GM21528 (cell line): ENCODE data around the gene BNIP1.
"Not testable (repeated sequence)": the region's sequence is repeated elsewhere in the genome, so short reads cannot be mapped to it uniquely, and the experiment has no call there.

ENCODE experiments used
- ATAC-seq: cut with Tn5 transposase; IDR thresholded peaks from one replicate; pipeline ENCODE4 v1.9.1; 2021; ENCODE audit warnings: mild to moderate bottlenecking, moderate library complexity; ENCODE audit not compliant: unreplicated experiment, low FRiP score

BNIP1 gene, protein sequence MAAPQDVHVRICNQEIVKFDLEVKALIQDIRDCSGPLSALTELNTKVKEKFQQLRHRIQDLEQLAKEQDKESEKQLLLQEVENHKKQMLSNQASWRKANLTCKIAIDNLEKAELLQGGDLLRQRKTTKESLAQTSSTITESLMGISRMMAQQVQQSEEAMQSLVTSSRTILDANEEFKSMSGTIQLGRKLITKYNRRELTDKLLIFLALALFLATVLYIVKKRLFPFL

DNA sequence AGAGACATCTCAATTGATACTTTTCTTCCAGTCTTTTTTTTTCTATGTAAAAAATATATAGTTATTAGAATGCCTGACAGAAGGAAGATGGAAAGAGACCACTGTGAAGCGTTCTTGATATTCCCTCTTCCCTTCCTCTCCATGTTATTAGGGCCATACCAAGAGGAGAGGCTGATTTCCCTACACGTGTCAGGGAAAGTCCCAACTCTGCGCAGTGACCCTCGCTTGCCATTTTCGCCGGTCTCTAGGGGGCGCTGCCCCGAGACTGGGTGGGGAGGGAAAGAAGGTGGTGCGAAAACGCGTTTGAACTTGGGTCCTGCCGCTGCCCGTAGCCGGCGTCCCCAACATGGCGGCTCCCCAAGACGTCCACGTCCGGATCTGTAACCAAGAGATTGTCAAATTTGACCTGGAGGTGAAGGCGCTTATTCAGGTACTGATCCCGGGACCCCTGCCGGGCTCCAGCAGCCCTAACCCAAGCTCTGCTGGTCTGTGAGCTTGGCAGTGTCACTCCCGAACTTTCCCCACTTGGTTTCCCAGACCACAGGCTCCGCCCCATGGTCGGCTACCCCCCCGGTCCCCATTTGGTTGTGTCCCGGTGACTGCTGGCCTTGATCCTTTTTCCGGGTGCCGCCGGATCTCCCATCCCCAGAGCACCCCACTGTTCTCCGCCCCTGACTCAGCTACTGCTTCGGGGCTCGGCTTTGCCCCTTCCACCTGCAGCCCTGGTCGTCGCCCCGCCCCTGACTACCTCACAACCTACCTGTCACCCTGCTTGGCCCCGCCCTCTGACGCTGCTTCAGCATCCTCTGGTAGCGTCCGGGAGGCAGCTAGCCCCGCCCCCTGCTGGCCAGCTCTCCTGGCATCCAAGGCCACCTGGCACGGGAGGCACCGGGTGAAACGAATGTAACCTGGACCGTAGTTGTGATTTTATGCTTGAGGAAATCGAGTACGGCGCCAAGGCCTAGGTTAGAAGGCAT lies at the start of gene BNIP1:
BNIP1 (plus strand) TSS at position 332 of the 977 bp plus-strand sequence; CDS start at position 347, 15 bp downstream.
- peak; percentile 92 for ATAC-seq

DNA sequence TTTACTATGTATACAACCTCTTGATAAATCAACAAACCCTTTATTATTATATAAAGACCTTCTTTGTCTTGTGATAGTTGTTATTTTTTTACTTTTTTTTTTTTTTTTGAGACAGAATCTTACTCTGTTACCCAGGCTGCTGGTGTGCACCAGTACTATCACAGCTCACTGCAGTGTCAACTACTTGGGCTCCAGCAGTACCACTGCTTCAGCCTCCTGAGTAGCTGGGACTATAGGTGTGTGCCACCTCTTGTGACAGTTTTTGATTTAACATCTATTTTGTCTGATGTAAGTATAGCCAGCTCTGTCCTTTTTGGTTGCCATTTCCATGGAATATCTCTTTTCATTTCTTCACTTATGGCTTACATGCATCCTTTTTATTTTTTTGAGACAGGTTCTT lies 45.5 kb upstream of the BNIP1 start:
- no peak for ATAC-seq

DNA sequence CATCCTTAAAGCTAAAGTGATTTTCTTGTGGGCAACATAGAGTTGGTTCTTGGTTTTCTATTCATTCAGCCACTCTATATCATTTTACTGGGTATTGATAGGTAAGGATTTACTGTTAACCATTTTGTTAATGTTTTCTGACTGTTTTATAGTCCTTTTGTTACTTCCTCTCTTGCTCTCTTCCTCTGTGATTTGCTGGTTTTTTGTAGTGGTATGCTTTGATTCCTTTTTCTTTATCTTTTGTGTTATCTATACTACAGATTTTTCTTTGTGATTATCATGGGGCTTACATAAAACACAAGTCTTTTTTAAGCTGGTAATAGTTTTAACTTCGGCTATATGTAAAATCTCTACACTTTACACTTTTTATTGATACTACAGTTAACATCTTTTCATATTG lies 44.9 kb upstream of the BNIP1 start:
- ATAC-seq: no peak

DNA sequence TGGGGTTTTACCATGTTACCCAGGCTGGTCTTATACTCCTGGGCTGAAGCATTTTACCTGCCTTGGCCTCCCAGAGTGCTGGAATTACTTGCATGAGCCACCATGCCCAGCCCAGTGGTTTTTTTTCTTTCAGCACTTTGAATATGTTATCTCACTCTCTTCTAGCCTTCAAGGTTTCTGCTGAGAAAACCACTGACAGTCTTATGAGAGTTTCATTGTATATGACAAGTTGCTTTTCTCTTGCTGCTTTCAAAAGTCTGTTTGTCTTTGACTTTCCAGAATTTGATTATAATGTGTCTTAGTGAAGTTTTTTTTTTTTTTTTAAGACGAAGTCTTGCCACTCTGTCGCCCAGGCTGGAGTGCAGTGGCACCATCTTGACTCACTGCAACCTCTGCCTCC lies 43.1 kb upstream of the BNIP1 start:
- ATAC-seq: no peak

DNA sequence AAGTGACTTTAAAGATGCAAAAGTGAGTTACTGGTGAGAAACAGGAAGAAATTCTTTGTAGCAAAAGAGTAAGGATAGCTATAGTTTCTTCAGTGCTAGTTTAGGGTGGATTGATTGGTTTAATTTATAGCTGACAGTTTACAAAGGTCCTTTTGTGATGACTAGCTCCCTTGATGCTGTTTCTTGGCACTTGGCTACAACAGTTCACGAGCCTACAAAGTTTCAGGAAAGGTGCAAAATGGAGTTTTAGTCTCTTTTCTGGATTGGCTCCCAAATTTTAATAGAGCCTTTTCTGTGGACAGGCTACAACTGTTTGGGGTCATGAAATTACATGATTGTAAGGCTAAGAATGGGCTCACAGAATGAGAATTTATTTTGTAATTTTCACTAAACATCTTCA lies 40.9 kb upstream of the BNIP1 start:
- no peak for ATAC-seq

DNA sequence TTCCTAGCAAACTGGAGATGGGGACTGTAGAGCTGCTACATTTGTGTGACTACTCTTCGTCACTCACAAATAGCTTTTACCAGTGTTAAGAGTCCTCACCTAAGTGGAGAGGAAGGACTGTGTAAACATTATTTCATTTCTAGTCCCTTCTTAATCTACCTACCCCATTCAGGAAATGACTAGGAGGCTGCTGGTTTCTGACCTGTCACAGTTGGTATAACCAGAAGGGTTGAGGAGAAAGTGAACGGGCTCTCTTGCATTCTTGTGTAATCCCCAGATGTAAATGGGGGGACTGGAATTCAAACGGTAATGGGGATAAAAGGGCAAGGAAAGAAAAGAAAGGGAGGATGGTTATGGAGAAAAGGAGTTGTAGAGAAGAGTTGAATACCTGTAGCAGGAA lies 35.4 kb upstream of the BNIP1 start:
- ATAC-seq: no peak

DNA sequence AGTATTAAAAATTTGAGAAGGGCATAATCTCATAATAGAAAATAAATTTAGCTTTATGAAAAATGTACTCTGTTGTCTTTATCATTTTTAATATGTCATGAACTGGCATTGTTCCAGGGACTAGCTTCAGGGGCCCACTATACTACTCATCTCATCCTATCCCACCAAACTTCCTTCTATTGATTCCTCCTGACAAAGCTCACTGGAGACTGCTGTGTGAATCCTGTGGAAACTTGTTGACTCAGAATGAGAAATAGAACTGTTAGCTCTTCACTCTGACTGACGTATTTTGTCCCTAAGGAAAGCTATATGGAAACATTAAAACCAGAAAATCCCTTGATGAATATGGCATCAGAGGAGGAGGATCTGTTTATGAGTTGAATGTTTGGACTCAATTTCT lies 29.8 kb upstream of the BNIP1 start:
- no peak for ATAC-seq

DNA sequence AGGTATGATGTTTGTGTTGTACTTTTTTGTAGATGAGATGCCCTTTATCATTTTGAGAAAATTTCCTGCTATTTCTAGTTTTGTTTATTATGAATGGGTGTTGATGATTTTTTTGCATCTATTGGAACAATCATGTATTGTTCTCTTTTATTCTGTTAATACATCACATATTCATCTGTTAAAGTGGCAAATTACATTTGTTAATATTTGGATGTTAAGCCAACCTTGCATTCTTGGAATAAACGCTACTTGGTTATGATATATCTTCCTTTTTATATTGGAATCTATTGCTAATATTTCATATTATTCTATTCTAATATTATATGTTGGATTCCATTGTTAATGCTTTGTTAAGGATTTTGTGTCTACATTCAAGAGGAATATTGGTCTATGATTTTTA lies 24.6 kb upstream of the BNIP1 start:
- ATAC-seq: no peak

DNA sequence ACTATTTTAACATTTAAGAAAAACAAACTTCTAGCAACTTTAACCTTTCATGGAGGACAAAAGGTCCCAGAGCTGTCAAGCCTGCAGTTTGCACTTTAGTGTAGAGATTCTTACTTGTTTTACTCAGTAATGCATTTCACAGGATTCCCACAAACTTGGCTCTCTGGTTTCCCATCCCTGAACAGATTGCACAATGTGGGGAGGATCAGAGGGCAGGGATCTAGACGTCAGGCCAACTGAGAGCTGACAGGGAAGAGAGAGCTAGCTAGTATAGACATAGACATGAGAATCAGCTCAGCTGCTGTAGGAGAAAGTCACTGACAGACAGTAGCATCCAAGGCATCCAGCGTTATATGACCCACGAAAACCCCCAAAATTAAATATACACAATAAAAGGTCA lies 20.9 kb upstream of the BNIP1 start:
- no peak for ATAC-seq

DNA sequence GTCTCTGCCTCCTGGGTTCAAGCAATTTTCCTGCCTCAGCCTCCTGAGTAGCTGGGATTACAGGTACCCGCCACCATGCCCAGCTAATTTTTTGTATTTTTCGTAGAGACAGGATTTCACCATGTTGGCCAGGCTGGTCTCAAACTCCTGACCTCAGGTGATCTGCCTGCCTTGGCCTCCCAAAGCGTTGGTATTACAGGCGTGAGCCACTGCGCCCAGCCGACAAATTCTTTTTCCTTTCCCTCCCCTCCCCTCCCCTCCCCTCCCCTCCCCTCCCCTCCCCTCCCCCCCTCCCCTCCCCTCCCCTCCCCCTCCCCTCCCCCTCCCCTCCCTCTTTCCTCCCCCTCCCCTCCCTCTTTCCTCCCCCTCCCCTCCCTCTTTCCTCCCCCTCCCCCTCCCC lies 12.2 kb upstream of the BNIP1 start:
- ATAC-seq: not testable (repeated sequence)

DNA sequence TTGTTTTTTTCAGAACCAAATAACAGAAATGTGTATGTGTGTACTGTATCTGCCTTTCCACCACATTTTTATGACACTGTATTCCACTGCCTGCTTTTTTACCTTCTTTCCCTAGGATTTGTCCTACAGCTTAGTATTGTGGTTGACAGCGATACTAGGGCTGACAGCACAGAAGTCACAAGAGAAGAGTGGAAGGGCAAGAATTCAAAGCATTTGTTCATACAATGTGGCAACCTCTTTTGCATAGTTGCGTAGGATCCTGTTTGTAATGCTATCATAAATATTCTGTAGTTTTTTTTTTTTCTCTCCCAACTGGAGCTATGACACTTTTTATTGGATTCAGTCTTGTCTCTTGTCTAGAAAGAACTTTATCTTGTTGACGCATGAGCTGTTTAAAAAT lies 5.6 kb upstream of the BNIP1 start:
- no peak for ATAC-seq

DNA sequence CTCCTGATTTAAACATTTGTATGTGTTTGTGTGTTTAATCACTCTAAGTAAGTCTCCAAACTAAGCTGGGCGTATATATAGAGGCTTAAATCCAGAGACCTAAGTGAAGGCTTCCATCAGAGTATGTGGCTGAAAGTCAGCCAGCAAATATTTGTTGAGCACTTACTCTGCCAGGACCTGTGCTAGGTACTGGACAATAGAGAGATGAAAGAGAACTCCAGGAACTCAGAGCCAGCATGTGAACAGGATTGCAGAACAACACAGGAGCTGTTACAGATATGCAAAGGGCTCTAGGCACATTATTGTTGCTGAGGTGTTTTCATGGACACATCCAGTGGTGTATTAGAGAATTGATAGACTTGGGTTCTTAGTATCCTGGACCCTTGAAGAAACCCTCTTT lies 4.7 kb upstream of the BNIP1 start:
- ATAC-seq: no peak

DNA sequence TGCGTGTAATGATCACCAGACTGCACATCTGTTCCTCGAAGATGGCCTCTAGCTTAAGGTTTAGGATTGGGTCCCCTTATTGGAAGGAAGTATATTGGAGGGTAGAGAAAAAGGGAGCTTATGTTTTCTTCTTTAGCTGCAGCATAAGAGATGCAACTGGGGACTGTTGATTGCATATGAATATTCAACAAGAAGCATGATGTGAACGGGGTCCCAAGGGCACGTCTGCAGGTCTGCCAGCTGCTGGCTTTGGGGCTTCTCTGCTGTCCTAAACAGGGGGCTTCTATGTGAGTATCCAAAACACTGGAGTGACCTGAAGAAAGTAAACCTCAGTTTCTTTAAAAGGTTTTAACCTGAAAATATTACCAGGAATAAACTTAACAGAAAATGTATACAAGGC lies 3.6 kb upstream of the BNIP1 start:
- no peak for ATAC-seq

DNA sequence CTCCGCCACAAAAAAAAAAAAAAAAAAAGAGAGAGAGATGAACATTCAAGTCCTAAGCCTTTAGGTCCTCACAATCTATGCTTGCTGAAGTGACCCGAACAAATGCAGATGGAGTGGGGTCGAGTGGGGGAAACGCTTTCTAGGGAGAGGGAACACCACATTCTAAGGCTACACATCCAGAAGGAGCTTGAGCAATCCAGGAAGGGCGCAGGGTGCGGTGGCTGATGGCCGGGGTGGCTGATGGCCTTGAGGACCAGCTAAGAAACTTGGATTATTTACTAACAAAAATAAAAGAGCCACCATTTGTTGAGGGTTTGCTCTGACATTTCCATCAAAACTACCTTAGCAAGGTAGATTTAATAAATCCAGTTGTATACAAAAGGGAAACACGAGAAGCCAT lies 764 bp upstream of the BNIP1 start:
- no peak for ATAC-seq

DNA sequence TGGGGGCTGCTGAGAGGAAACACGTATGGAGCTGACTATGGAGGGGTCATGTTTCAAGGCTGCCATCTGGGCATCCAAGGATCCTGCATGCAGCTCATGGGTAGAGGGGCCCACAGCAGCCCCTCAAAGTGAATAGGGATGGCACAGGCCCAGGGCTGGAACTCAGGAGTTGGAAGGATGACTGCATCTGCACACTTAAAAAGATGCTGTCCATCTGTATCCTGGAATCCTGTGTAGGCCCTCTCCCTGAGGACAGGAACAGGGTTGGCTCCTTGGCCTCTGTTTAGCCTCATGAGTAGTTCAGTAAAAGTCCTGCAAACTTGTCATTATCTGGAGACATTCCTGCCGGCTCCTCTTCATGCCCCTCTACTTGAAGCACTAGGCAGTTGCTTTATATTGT lies 4.0 kb downstream of the BNIP1 start:
- no peak for ATAC-seq

DNA sequence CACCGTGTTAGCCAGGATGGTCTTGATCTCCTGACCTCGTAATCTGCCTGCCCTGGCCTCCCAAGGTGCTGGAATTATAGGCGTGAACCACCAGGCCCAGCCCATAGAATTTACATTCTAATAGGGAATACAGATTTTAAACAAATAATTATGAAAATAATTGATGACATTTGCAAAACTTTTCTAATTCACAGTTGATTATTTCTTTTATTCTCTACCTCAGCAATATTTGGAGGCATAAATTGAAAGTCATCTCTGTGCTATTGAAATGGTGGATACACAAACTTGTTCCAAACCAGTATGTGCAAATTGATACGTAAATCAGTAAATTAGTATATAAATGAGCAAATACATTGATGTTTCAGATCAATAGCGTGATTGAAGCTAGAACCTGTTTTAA lies 8.2 kb downstream of the BNIP1 start:
- no peak for ATAC-seq

DNA sequence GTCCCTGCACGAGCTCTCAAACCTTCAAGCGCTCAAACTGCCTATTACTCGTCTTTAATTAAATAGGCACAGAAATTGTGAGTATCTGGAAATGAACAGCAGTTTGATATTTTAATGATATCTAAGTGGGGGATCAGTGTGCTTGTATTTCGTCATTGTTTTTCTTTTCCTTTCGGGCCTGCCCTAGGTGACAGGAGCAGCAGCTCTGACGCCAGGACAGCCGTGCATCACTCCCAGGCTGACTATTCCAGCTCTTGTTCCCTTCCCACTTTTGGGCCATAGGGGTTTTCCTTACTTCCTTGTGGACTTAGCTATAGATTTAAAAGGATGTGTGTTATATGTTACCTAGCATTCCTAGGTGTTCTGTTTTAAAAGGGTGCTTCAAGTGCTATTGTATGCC lies 9.5 kb downstream of the BNIP1 start:
- ATAC-seq: no peak

DNA sequence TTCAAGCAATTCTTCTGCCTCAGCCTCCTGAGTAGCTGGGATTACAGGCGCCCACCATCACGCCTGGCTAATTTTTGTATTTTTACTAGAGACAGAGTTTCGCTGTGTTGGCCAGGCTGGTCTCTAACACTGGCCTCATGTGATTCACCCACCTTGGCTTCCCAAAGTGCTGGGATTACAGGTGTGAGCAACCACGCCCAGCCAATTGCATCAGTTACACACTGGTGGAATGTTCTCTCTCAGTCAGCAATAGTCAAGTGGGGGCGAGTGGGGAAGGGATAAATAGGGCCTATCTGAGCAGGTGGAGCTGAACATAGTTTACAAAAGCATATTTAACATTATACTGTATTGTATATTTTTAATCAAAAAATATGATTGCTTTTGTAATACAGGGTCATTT lies 10.3 kb downstream of the BNIP1 start:
- not testable (repeated sequence) for ATAC-seq

DNA sequence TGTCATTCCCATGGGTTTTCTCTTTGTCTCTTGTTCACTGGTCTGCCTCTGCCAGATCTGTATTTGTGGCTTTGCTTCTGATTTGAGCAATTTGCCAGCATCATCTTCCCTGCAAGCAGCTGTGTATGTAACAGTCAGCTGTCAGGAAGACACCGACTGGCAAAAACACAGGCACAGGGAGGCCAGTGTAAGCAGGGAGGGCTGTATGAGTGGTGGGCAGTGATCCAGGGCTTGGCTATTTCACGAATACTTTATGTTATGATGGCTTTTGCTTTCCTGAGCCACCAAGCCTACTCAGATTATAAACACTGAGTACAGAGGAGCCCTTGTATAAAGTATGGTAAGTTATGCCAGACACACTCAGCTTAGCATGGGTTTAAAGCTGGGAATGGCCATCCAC lies 11.6 kb downstream of the BNIP1 start:
- no peak for ATAC-seq

DNA sequence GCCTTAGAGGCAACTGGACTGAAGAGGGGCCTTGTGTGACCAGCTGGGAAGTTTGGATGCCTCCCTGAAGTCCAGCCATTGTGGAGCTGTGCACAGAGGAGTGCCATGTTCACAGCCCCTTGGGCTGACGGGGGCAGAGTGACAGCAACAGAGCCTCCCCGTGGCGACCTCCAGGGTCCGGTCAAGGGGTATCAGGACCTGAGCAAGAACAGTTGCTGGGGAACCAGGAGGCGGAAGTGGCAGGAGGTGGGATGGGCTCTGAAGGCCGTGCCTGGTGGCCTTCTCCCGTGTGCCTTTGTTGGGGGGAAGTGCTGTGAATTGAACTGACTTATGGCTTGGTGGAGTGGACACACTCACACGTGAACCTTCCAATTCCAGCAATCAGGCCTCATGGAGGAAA lies 14.0 kb downstream of the BNIP1 start:
- ATAC-seq: no peak

DNA sequence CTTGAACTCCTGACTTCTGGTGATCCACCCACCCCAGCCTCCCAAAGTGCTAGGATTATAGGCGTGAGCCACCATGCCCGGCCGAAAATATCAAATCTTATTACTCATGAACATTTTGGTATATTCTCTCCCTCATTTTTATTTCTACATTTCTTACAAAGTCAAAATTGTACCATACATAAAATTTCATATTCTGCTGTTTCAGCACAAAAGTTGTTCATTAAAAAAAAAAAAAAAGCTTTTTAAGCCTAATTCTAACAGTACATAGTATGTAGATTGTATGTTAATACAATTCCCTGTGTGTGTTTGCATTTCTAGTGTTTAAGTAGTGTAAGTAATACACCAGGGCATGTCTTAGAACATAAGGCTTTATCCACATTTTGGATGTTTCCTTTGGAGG lies 14.9 kb downstream of the BNIP1 start:
- ATAC-seq: no peak

DNA sequence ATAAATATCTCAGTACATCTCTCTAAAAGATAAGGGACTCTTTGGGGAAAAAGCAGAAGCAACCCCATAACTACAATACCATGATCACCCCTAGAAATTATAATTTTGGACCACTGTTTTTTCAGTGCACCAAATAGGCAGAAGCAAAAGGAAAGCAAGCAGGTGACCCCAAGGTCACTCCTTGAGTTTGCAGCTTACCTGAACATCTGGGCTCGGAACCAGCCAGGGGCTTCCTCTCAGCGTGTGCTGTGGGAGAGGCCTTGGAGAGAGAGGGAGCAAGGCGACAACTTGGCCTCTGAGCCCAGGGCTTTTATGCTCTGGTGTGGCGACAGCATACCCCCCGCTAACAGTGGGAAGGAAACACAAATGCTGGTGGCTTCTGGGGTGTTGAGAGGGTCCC lies 16.8 kb downstream of the BNIP1 start:
- ATAC-seq: no peak
